Panc1 (cell line): ENCODE measurements around the gene PRRX2. TPM values are rescaled to one million over a fixed set of nuclear protein-coding genes. Genes with fewer than 3 reads are reported as not detected.

Source experiments
- ATAC-seq: fragments of 200-7000 bp; cut with Tn5 transposase; 2 replicates; pipeline ENCODE4 v1.9.1; 2020; ENCODE audit warnings: mild to moderate bottlenecking, moderate library complexity
- BruUV-seq: library from RNA; stranded (reverse); fragments of 400-500 nt; replicated peaks from 2 replicates; lab custom pipeline; 2021; lab: Mats Ljungman, UMichigan
- CTCF ChIA-PET: fragments of 300-600 bp; sonication (Branson Sonifier 250); formaldehyde crosslinking; loops from one replicate; lab custom pipeline; 2022; ENCODE audit warnings: antibody characterized with exemption; lab: Charles Lee
- POLR2A ChIA-PET: fragments of 300-600 bp; sonication (Branson Sonifier 250); formaldehyde crosslinking; loops from one replicate; lab custom pipeline; 2022; ENCODE audit warnings: antibody characterized with exemption; lab: Charles Lee
- DNase-seq: peaks from one replicate; pipeline ENCODE4 v3.0.0-alpha.2; 2010; ENCODE audit warnings: low read depth, low spot score
- H3K27ac ChIP-seq: 2 replicates; pipeline ENCODE4 v1.5.1; 2011; ENCODE audit warnings: mild to moderate bottlenecking, low read length, inconsistent platforms
- H3K27me3 ChIP-seq: fragments of 200-500 bp; sonication (Bioruptor generic); 2 replicates; pipeline ENCODE4 v1.6.0; 2014; ENCODE audit warnings: low read length, inconsistent platforms; ENCODE audit not compliant: control insufficient read depth, insufficient read depth
- H3K36me3 ChIP-seq: fragments of 200-500 bp; sonication (Bioruptor generic); 2 replicates; pipeline ENCODE4 v1.5.1; 2014; ENCODE audit warnings: inconsistent platforms, mild to moderate bottlenecking, low read length, moderate library complexity; ENCODE audit not compliant: control insufficient read depth, insufficient read depth
- H3K4me1 ChIP-seq: 2 replicates; pipeline ENCODE4 v1.5.1; 2011; ENCODE audit warnings: inconsistent platforms, mild to moderate bottlenecking, low read length, moderate library complexity; ENCODE audit not compliant: control insufficient read depth, insufficient read depth
- H3K4me3 ChIP-seq, 2 experiments: 2 replicates each; pipeline ENCODE4 v1.5.1; 2011 to 2012; ENCODE audit warnings: low read depth in 2 of 2, low read length in 2 of 2, mild to moderate bottlenecking in 2 of 2, inconsistent platforms in 1 of 2, moderate library complexity in 1 of 2
- H3K9me3 ChIP-seq: fragments of 200-500 bp; sonication (Bioruptor generic); 2 replicates; pipeline ENCODE4 v1.5.1; 2014; ENCODE audit warnings: low read depth, mild to moderate bottlenecking, inconsistent platforms, low read length, moderate library complexity; ENCODE audit not compliant: control insufficient read depth, insufficient read depth
- POLR2AphosphoS5 ChIP-seq: IDR thresholded peaks from 2 replicates; pipeline ENCODE4 v1.6.1; 2012; ENCODE audit warnings: mild to moderate bottlenecking, low read depth, low read length, moderate library complexity
- SIN3A ChIP-seq: IDR thresholded peaks from 2 replicates; pipeline ENCODE4 v1.6.1; 2012; ENCODE audit warnings: low read depth, mild to moderate bottlenecking, low read length, moderate library complexity, borderline replicate concordance; ENCODE audit not compliant: insufficient read depth
- TCF7L2 ChIP-seq: IDR thresholded peaks from 2 replicates; pipeline ENCODE4 v1.6.1; 2011; ENCODE audit warnings: mild to moderate bottlenecking, low read depth, low read length, inconsistent platforms
- in situ Hi-C: cut with HindIII; loops from 2 replicates; pipeline ENCODE4 v1.10.0; 2016; ENCODE audit warnings: low sequenced_read_pairs, low pct_unique_long_range_greater_than_20kb
- intact Hi-C: fragments of 100-400 bp; cut with micrococcal nuclease; formaldehyde crosslinking; loops from one replicate; pipeline ENCODE4 v1.10.0; 2022; ENCODE audit not compliant: unreplicated experiment
- total RNA-seq: library from RNA; stranded (reverse); gene quantifications from one replicate; pipeline ENCODE4 v1.2.1, GENCODE V29; 2021; ENCODE audit not compliant: unreplicated experiment
- TF ChIP-seq, protein P1 (sequence below), 2 experiments: IDR thresholded peaks; 2 replicates each; pipeline ENCODE4 v1.6.1; 2011 to 2012; ENCODE audit warnings: low read depth in 2 of 2, control low read depth in 1 of 2, low read length in 1 of 2, mild to moderate bottlenecking in 1 of 2, moderate library complexity in 1 of 2; ENCODE audit not compliant: insufficient read depth in 1 of 2
- TF ChIP-seq, protein P2 (sequence below): fragments of 450-650 bp; IDR thresholded peaks from 2 replicates; pipeline ENCODE4 v1.5.1; 2017; ENCODE audit warnings: mild to moderate bottlenecking

PRRX2 gene
- total RNA-seq, 1 experiment from 2014 or later: 6.3 TPM

DNA sequence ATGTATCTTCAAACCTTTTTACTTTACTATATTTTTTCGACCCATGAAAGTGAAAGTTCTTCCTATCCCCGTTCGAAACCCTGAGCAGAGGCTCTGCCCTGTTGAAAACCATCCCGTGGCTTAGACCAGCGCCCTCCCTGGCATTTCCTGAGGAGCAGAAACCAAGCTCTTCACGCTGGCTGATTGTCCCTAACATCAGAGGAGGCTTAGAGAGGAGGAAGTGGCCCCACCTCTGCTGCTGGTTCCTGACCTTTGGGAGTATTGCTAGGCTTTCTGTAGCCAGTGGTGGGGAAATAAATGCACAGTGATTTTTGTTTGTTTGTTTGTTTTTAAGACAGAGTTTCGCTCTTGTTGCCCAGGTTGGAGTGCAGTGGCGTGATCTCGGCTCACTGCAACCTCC lies 91.6 kb downstream of the PRRX2 start:
- Histone ChIP-seq H3K9me3 (no peaks in the 10 kb centered on the region), H3K36me3 (no peaks in the 10 kb centered on the region; the same call in 1 of the 2 replicates), H3K4me1 (peaks cover 4% of the 10 kb centered on the region), H3K4me3 (no peak overlapping the region), H3K27ac (no peak overlapping the region), H3K27me3 (no peaks in the 10 kb centered on the region)
- TF ChIP-seq, protein P1, sequence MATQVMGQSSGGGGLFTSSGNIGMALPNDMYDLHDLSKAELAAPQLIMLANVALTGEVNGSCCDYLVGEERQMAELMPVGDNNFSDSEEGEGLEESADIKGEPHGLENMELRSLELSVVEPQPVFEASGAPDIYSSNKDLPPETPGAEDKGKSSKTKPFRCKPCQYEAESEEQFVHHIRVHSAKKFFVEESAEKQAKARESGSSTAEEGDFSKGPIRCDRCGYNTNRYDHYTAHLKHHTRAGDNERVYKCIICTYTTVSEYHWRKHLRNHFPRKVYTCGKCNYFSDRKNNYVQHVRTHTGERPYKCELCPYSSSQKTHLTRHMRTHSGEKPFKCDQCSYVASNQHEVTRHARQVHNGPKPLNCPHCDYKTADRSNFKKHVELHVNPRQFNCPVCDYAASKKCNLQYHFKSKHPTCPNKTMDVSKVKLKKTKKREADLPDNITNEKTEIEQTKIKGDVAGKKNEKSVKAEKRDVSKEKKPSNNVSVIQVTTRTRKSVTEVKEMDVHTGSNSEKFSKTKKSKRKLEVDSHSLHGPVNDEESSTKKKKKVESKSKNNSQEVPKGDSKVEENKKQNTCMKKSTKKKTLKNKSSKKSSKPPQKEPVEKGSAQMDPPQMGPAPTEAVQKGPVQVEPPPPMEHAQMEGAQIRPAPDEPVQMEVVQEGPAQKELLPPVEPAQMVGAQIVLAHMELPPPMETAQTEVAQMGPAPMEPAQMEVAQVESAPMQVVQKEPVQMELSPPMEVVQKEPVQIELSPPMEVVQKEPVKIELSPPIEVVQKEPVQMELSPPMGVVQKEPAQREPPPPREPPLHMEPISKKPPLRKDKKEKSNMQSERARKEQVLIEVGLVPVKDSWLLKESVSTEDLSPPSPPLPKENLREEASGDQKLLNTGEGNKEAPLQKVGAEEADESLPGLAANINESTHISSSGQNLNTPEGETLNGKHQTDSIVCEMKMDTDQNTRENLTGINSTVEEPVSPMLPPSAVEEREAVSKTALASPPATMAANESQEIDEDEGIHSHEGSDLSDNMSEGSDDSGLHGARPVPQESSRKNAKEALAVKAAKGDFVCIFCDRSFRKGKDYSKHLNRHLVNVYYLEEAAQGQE (IDR thresholded peaks at IDR 0.05; ENCODE audit: insufficient read depth in 1 of 2, low read depth in 2 of 2, low read length in 1 of 2): no peak
- TF ChIP-seq POLR2AphosphoS5: no peak
- TF ChIP-seq SIN3A: no peak
- TF ChIP-seq, protein P2, sequence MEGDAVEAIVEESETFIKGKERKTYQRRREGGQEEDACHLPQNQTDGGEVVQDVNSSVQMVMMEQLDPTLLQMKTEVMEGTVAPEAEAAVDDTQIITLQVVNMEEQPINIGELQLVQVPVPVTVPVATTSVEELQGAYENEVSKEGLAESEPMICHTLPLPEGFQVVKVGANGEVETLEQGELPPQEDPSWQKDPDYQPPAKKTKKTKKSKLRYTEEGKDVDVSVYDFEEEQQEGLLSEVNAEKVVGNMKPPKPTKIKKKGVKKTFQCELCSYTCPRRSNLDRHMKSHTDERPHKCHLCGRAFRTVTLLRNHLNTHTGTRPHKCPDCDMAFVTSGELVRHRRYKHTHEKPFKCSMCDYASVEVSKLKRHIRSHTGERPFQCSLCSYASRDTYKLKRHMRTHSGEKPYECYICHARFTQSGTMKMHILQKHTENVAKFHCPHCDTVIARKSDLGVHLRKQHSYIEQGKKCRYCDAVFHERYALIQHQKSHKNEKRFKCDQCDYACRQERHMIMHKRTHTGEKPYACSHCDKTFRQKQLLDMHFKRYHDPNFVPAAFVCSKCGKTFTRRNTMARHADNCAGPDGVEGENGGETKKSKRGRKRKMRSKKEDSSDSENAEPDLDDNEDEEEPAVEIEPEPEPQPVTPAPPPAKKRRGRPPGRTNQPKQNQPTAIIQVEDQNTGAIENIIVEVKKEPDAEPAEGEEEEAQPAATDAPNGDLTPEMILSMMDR: no peak
- no peak for TF ChIP-seq TCF7L2
- intact Hi-C loops (no loop called here), in situ Hi-C loops (no loop called here)
- ATAC-seq: no peak
- CTCF ChIA-PET: interaction anchor here (0.5 kb wide), 1 partner anchor 27 kb away, joined by 8 read pairs; no protein-coding TSS in a partner anchor
- no peak for DNase-seq
- no TSS peak for BruUV-seq
- POLR2A ChIA-PET: no interaction called here

DNA sequence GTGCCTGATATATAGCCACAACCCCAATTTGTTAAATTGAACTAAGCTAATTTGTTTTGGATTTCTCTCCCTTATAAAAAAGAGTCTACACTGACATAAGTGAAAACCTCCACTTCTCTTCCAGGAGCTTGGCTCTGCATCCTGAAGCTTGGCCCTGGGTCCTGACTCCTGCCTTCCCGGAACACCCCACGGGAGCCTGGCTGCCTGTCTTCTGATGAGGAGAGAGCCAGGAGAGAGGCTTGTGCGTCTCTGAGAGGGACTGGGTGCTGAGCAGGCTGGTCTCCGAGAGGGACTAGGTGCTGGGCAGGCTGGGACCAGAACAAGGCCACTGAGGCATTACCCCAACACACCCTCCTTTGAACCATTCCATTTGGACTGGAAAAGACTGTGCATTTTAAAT lies 93.9 kb downstream of the PRRX2 start:
- ChIA-PET CTCF (no interaction called here), POLR2A (no interaction called here)
- H3K4me1 ChIP-seq: peaks cover 4% of the 10 kb centered on the region; the same call in 1 of the 2 replicates
- no peaks in the 10 kb centered on the region for H3K36me3 ChIP-seq
- H3K27ac ChIP-seq: no peak overlapping the region
- intact Hi-C loops: no loop called here
- TF ChIP-seq, protein P2: no peak
- TF ChIP-seq, protein P1 (IDR thresholded peaks at IDR 0.05; ENCODE audit: insufficient read depth in 1 of 2, low read depth in 2 of 2, low read length in 1 of 2): no peak
- in situ Hi-C loops: no loop called here
- no TSS peak for BruUV-seq
- no peak overlapping the region for H3K4me3 ChIP-seq
- H3K9me3 ChIP-seq: no peaks in the 10 kb centered on the region
- DNase-seq (no peak), ATAC-seq (no peak)
- no peaks in the 10 kb centered on the region for H3K27me3 ChIP-seq
